Activated naive CD4-positive, alpha-beta T cell treated with anti-CD3 and anti-CD28 coated beads for 36 hours (primary cell): ENCODE results near the gene ANAPC10. TPM values are rescaled to one million over a fixed set of nuclear protein-coding genes. Genes with fewer than 3 reads are reported as not detected.
"Not testable (repeated sequence)": the region's sequence is repeated elsewhere in the genome, so short reads cannot be mapped to it uniquely, and the experiment has no call there.

ENCODE experiments used
- CTCF ChIA-PET: fragments of 350-600 bp; sonication (Branson Sonifier 250); formaldehyde crosslinking; loops from one replicate; lab custom pipeline; 2021; ENCODE audit warnings: antibody characterized with exemption; lab: Charles Lee
- DNase-seq: peaks from one replicate; pipeline ENCODE4 v3.0.0-alpha.2; 2020
- H3K27ac Mint-ChIP-seq: one replicate; pipeline ENCODE4 v1.8.0; 2021; ENCODE audit warnings: mild to moderate bottlenecking, mixed read lengths
- H3K27me3 Mint-ChIP-seq: one replicate; pipeline ENCODE4 v1.8.0; 2021; ENCODE audit warnings: low read depth, mixed read lengths
- H3K36me3 Mint-ChIP-seq: one replicate; pipeline ENCODE4 v1.8.0; 2021; ENCODE audit warnings: low read depth, mixed read lengths
- H3K4me1 Mint-ChIP-seq: one replicate; pipeline ENCODE4 v1.8.0; 2021; ENCODE audit warnings: low read depth, mixed read lengths
- H3K4me3 Mint-ChIP-seq: one replicate; pipeline ENCODE4 v1.8.0; 2021; ENCODE audit warnings: mild to moderate bottlenecking, moderate library complexity, mixed read lengths
- H3K9me3 Mint-ChIP-seq: one replicate; pipeline ENCODE4 v1.8.0; 2021; ENCODE audit warnings: mixed read lengths
- intact Hi-C: fragments of 100-400 bp; cut with micrococcal nuclease; formaldehyde crosslinking; loops from one replicate; pipeline ENCODE4 v1.15.1; 2023
- total RNA-seq, 2 experiments: library from RNA; stranded (reverse); gene quantifications; one replicate each; pipeline ENCODE4 v1.2.3, GENCODE V29; 2021

Gene ANAPC10
- total RNA-seq, 2 experiments from 2014 or later, result 23.5 to 26.5 TPM

GRCh38 chr4:145041378-145041777 is 56.6 kb downstream of the ANAPC10 start:
- H3K4me1 Mint-ChIP-seq, result peaks cover 10% of the 10 kb centered on the region
- CTCF ChIA-PET, result no interaction called here
- H3K4me3 Mint-ChIP-seq, result no peak overlapping the region
- peaks cover 9% of the 10 kb centered on the region for H3K36me3 Mint-ChIP-seq
- intact Hi-C loops, result no loop called here
- no peaks in the 10 kb centered on the region for H3K9me3 Mint-ChIP-seq
- H3K27ac Mint-ChIP-seq, result no peak overlapping the region
- DNase-seq, result no peak
- H3K27me3 Mint-ChIP-seq, result no peaks in the 10 kb centered on the region

- Mint-ChIP-seq H3K4me1 (peaks cover 2% of the 10 kb centered on the region), H3K9me3 (peaks cover 1% of the 10 kb centered on the region), H3K36me3 (peaks cover 48% of the 10 kb centered on the region), H3K27me3 (no peaks in the 10 kb centered on the region), H3K27ac (no peak overlapping the region), H3K4me3 (no peak overlapping the region)
- intact Hi-C loops, result no loop called here
- no peak for DNase-seq
- CTCF ChIA-PET, result interaction anchor here (1.9 kb wide), 1 partner anchor 26 kb away, joined by 5 read pairs; no protein-coding TSS in a partner anchor
Measured at GRCh38 chr4:145035494-145036136, 62.4 kb downstream of the ANAPC10 start.

GRCh38 chr4:145034727-145035211 is 63.2 kb downstream of the ANAPC10 start:
- Mint-ChIP-seq H3K27me3 (no peaks in the 10 kb centered on the region), H3K36me3 (peaks cover 46% of the 10 kb centered on the region), H3K4me3 (no peak overlapping the region), H3K4me1 (peaks cover 2% of the 10 kb centered on the region), H3K27ac (no peak overlapping the region), H3K9me3 (peaks cover 1% of the 10 kb centered on the region)
- no peak for DNase-seq
- intact Hi-C loops, result no loop called here
- CTCF ChIA-PET, result interaction anchor here (1.9 kb wide), 1 partner anchor 27 kb away, joined by 5 read pairs; no protein-coding TSS in a partner anchor

GRCh38 chr4:145019346-145019745 is 78.7 kb downstream of the ANAPC10 start:
- Mint-ChIP-seq H3K36me3 (peaks cover 64% of the 10 kb centered on the region), H3K27ac (peak overlapping the region; percentile 59), H3K4me1 (peaks cover 36% of the 10 kb centered on the region), H3K4me3 (peak overlapping the region; percentile 1), H3K9me3 (peaks cover 38% of the 10 kb centered on the region), H3K27me3 (no peaks in the 10 kb centered on the region)
- intact Hi-C loops, result loop anchor here (5.0 kb wide), 1 partner anchor 38 kb away; no protein-coding TSS in a partner anchor
- peak; percentile 17 for DNase-seq
- CTCF ChIA-PET, result no interaction called here

- Mint-ChIP-seq H3K9me3 (peaks cover 14% of the 10 kb centered on the region), H3K4me3 (no peak overlapping the region), H3K4me1 (peaks cover 18% of the 10 kb centered on the region), H3K36me3 (peaks cover 59% of the 10 kb centered on the region), H3K27ac (no peak overlapping the region), H3K27me3 (no peaks in the 10 kb centered on the region)
- intact Hi-C loops, result no loop called here
- no peak for DNase-seq
- CTCF ChIA-PET, result no interaction called here
Measured at GRCh38 chr4:145014365-145014764, 83.6 kb downstream of the ANAPC10 start.

- no peak for DNase-seq
- intact Hi-C loops, result no loop called here
- Mint-ChIP-seq H3K9me3 (peaks cover 13% of the 10 kb centered on the region), H3K36me3 (peaks cover 65% of the 10 kb centered on the region), H3K27ac (no peak overlapping the region), H3K4me1 (peaks cover 10% of the 10 kb centered on the region), H3K4me3 (no peak overlapping the region), H3K27me3 (no peaks in the 10 kb centered on the region)
- CTCF ChIA-PET, result no interaction called here
Measured at GRCh38 chr4:145012841-145013240, 85.2 kb downstream of the ANAPC10 start.

- DNase-seq, result no peak
- Mint-ChIP-seq H3K4me1 (peaks cover 10% of the 10 kb centered on the region), H3K27me3 (no peaks in the 10 kb centered on the region), H3K9me3 (peaks cover 13% of the 10 kb centered on the region), H3K27ac (no peak overlapping the region), H3K36me3 (peaks cover 65% of the 10 kb centered on the region), H3K4me3 (no peak overlapping the region)
- CTCF ChIA-PET, result no interaction called here
- intact Hi-C loops, result no loop called here
Measured at GRCh38 chr4:145011636-145012035, 86.4 kb downstream of the ANAPC10 start.

GRCh38 chr4:145010315-145010714 is 87.7 kb downstream of the ANAPC10 start:
- H3K27me3 Mint-ChIP-seq, CTCF ChIA-PET, DNase-seq, H3K9me3 Mint-ChIP-seq, H3K4me3 Mint-ChIP-seq, H3K27ac Mint-ChIP-seq, intact Hi-C loops: not testable (repeated sequence)
- Mint-ChIP-seq H3K36me3 (peaks cover 58% of the 10 kb centered on the region), H3K4me1 (peaks cover 10% of the 10 kb centered on the region)

- no peak for DNase-seq
- H3K27me3 Mint-ChIP-seq, result no peaks in the 10 kb centered on the region
- intact Hi-C loops, result no loop called here
- H3K36me3 Mint-ChIP-seq, result peaks cover 57% of the 10 kb centered on the region
- peaks cover 29% of the 10 kb centered on the region for H3K9me3 Mint-ChIP-seq
- no peaks in the 10 kb centered on the region for H3K4me1 Mint-ChIP-seq
- CTCF ChIA-PET, result no interaction called here
- H3K4me3 Mint-ChIP-seq, result no peak overlapping the region
- no peak overlapping the region for H3K27ac Mint-ChIP-seq
Measured at GRCh38 chr4:145003675-145004074, 94.3 kb downstream of the ANAPC10 start.

- intact Hi-C loops, result no loop called here
- H3K4me3 Mint-ChIP-seq, result no peak overlapping the region
- H3K27me3 Mint-ChIP-seq, result no peaks in the 10 kb centered on the region
- DNase-seq, result no peak
- CTCF ChIA-PET, result no interaction called here
- peaks cover 57% of the 10 kb centered on the region for H3K36me3 Mint-ChIP-seq
- peaks cover 5% of the 10 kb centered on the region for H3K4me1 Mint-ChIP-seq
- H3K9me3 Mint-ChIP-seq, result peaks cover 32% of the 10 kb centered on the region
- H3K27ac Mint-ChIP-seq, result no peak overlapping the region
Measured at GRCh38 chr4:145001635-145002034, 96.4 kb downstream of the ANAPC10 start.

GRCh38 chr4:145000656-145001055 is 97.3 kb downstream of the ANAPC10 start:
- intact Hi-C loops, H3K4me3 Mint-ChIP-seq, H3K4me1 Mint-ChIP-seq, CTCF ChIA-PET, DNase-seq, H3K27ac Mint-ChIP-seq, H3K27me3 Mint-ChIP-seq: not testable (repeated sequence)
- peaks cover 34% of the 10 kb centered on the region for H3K9me3 Mint-ChIP-seq
- peaks cover 60% of the 10 kb centered on the region for H3K36me3 Mint-ChIP-seq

GRCh38 chr4:144989306-144989705 is 108.7 kb downstream of the ANAPC10 start:
- intact Hi-C loops, result no loop called here
- Mint-ChIP-seq H3K4me1 (no peaks in the 10 kb centered on the region), H3K27me3 (no peaks in the 10 kb centered on the region), H3K9me3 (no peaks in the 10 kb centered on the region), H3K36me3 (peaks cover 16% of the 10 kb centered on the region), H3K27ac (no peak overlapping the region), H3K4me3 (no peak overlapping the region)
- no peak for DNase-seq
- CTCF ChIA-PET, result no interaction called here

- intact Hi-C loops, result no loop called here
- CTCF ChIA-PET, result no interaction called here
- no peak overlapping the region for H3K4me3 Mint-ChIP-seq
- DNase-seq, result no peak
- no peaks in the 10 kb centered on the region for H3K36me3 Mint-ChIP-seq
- no peak overlapping the region for H3K27ac Mint-ChIP-seq
- H3K4me1 Mint-ChIP-seq, result no peaks in the 10 kb centered on the region
- H3K27me3 Mint-ChIP-seq, result no peaks in the 10 kb centered on the region
- peaks cover 11% of the 10 kb centered on the region for H3K9me3 Mint-ChIP-seq
Measured at GRCh38 chr4:144985531-144985930, 112.5 kb downstream of the ANAPC10 start.
